ENCODE measurements around the gene SPRED2.

- TF ChIP-seq CTCF (IDR thresholded peaks at IDR 0.05; ENCODE audit: low read depth, low read length, missing input control) (no peak), YY1 (IDR thresholded peaks at IDR 0.05) (no peak), ZBTB33 (IDR thresholded peaks at IDR 0.05) (no peak), RAD21 (IDR thresholded peaks at IDR 0.05) (no peak), HNF4G (IDR thresholded peaks at IDR 0.05) (no peak), REST (IDR thresholded peaks at IDR 0.05) (no peak), JUND (IDR thresholded peaks at IDR 0.05) (no peak), RXRA (IDR thresholded peaks at IDR 0.05) (no peak), GABPA (IDR thresholded peaks at IDR 0.05 in 1 of 2, conservative IDR thresholded peaks at IDR 0.05 in 1 of 2) (no peak), TAF1 (conservative IDR thresholded peaks at IDR 0.05) (no peak), ATF3 (IDR thresholded peaks at IDR 0.05) (no peak), MAX (IDR thresholded peaks at IDR 0.05) (no peak), FOXA1 (IDR thresholded peaks at IDR 0.05) (no peak)
Measured at GRCh38 chr2:65311049-65311448, 121.3 kb downstream of the SPRED2 start.
